Naive thymus-derived CD8-positive, alpha-beta T cell (primary cell): Measurements from ENCODE around the gene CUX1. TPM values are rescaled to one million over a fixed set of nuclear protein-coding genes. Genes with fewer than 3 reads are reported as not detected.
"Not testable (repeated sequence)": the region's sequence is repeated elsewhere in the genome, so short reads cannot be mapped to it uniquely, and the experiment has no call there.

Source experiments
- ATAC-seq, 2 donors: fragments of 150-1000 bp; cut with Tn5 transposase in 1 of 2; sonication (Bioruptor Pico), chemical (Tn5 transposase) in 1 of 2; 1 replicate in 1 of 2; 2 replicates in 1 of 2; pipeline ENCODE4 v1.10.0; 2021; ENCODE audit warnings: mild to moderate bottlenecking in 2 of 2, moderate library complexity in 2 of 2
- POLR2A ChIA-PET: fragments of 350-600 bp; sonication (Branson Sonifier 250); formaldehyde crosslinking; loops from one replicate; lab custom pipeline; 2021; ENCODE audit warnings: antibody characterized with exemption; lab: Charles Lee
- DNase-seq, 10 donors: peaks; one replicate each; pipeline versions ENCODE4 v3.0.0 to v3.0.0-alpha.2; 2020 to 2022
- H3K27ac Mint-ChIP-seq, 10 donors: one replicate each; pipeline ENCODE4 v1.8.0; 2020 to 2022; ENCODE audit warnings: mild to moderate bottlenecking in 10 of 10, mixed read lengths in 10 of 10, moderate library complexity in 4 of 10, inconsistent platforms in 1 of 10
- H3K27me3 Mint-ChIP-seq, 5 donors: one replicate each; pipeline ENCODE4 v1.8.0; 2021 to 2022; ENCODE audit warnings: mixed read lengths in 5 of 5
- H3K36me3 Mint-ChIP-seq, 3 donors: one replicate each; pipeline ENCODE4 v1.8.0; 2020 to 2022; ENCODE audit warnings: mixed read lengths in 3 of 3, mild to moderate bottlenecking in 2 of 3, inconsistent platforms in 1 of 3
- H3K4me1 Mint-ChIP-seq, 4 donors: one replicate each; pipeline ENCODE4 v1.8.0; 2021 to 2022; ENCODE audit warnings: mixed read lengths in 4 of 4
- H3K4me3 Mint-ChIP-seq, 10 donors: one replicate each; pipeline ENCODE4 v1.8.0; 2020 to 2022; ENCODE audit warnings: mild to moderate bottlenecking in 10 of 10, mixed read lengths in 10 of 10, moderate library complexity in 6 of 10, inconsistent platforms in 1 of 10
- H3K9me3 Mint-ChIP-seq, 9 donors: one replicate each; pipeline ENCODE4 v1.8.0; 2020 to 2022; ENCODE audit warnings: mixed read lengths in 9 of 9, mild to moderate bottlenecking in 3 of 9, inconsistent platforms in 1 of 9, moderate library complexity in 1 of 9
- polyA plus RNA-seq, 3 donors: library from polyadenylated mRNA; unstranded; fragments of 300-500 nt; fragmentation: Illumina TruSeq; gene quantifications; one replicate each; pipeline ENCODE4 v1.2.3, GENCODE V29; 2021
- total RNA-seq, 8 experiments: library from RNA in 2 of 8; stranded (reverse) in 2 of 8; gene quantifications; one replicate each; pipeline ENCODE4 v1.2.3 and lab custom pipeline; 2021 to 2026

The CUX1 gene
- total and polyA plus RNA-seq, 5 experiments from 2014 or later = 10.3 to 66.2 (median 24.1) TPM

DNA sequence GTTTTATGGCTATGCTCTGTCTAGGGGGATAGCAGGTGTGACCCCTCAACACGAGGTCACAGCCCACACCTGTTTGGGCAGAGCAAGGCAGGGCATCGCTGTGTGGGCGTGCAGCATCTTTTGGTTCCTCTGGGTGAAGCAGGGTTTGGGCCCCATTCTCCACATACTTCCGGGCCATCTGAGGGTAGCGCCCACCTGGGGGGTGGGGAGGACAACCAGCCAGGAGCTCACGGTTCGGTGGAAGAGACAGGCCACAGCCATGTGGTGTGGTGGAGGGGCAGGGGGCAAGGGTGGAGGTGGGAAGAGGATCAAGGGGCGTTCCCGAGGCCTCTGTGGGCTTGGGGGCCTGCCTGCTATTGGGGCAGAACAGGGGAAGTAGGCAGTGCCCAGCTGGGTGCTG is 471.6 kb downstream of the CUX1 start:
- H3K27ac Mint-ChIP-seq = peak overlapping the region in 2 of 10 donors; percentile 6 to 68

DNA sequence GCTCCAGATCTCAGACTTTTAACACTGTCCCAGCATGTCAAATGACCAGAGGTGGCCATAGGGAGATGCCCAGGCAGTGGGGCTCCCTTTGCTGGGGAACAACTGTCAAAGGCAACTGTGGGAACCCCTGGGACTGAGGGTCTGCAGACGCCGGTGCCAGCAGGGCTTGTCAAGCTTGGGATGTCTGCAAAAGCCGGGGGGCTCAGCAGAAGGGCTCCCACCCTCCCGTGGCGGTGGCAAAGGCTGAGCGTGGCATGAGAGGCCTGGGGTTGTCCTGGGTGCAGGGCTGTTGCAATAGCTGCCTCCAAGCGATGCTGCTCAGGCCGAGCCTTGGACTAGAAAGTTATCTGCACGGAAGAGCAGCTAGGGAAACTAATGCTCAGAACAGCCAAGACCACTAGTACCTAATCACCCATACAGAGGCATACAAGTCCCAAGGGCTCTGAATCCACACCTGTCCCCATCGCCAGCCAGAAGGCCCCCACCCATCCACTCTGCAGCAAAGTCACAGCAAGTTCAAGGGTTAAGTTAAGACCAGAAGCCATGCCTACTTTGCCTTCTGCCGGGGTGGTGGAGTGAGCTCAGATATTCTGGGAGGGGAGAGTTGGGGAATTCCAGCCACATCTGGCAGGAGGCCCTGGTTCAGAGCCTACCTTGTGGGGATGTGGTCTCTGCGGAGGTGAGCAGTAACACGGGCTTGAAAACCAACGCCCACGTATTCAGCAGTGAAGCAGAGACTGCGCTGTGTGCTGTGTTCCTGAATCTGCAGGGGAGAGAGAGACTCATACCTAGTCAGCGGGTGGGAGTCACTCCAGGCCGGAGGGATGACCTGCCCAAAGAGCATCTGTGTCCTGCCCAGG is 473.9 kb downstream of the CUX1 start:
- Mint-ChIP-seq H3K27me3 (peaks cover 0 to 4% (median 0%) of the 10 kb centered on the region in 5 donors), H3K9me3 (no peaks in the 10 kb centered on the region), H3K4me3 (peak overlapping the region in 9 of 10 donors; percentile 25 to 71 (median 54)), H3K27ac (peak overlapping the region in 5 of 10 donors; percentile 11 to 86 (median 14)), H3K36me3 (no peaks in the 10 kb centered on the region), H3K4me1 (peaks cover 12 to 43% (median 29%) of the 10 kb centered on the region in 4 donors)
- ATAC-seq (peak; percentile 49 to 82), DNase-seq (peak in 6 of 10 donors; percentile 26 to 54 (median 49))
- POLR2A ChIA-PET = interaction anchor here (0.6 to 0.9 kb wide), 3 partner anchors 42 to 174 kb away, joined by 3 to 6 read pairs (median 3); no protein-coding TSS in a partner anchor

More for the DNA sequence above, 471.6 kb downstream of the CUX1 start:
- no peaks in the 10 kb centered on the region for H3K36me3 Mint-ChIP-seq
- POLR2A ChIA-PET = interaction anchor here (1.1 kb wide), 1 partner anchor 8 kb away, joined by 3 read pairs; no protein-coding TSS in a partner anchor
- no peaks in the 10 kb centered on the region for H3K9me3 Mint-ChIP-seq
- DNase-seq = no peak
- peaks cover 24 to 55% (median 43%) of the 10 kb centered on the region in 4 donors for H3K4me1 Mint-ChIP-seq
- peak overlapping the region in 8 of 10 donors; percentile 14 to 78 (median 67) for H3K4me3 Mint-ChIP-seq
- peaks cover 0 to 4% (median 0%) of the 10 kb centered on the region in 5 donors for H3K27me3 Mint-ChIP-seq
- no peak for ATAC-seq

DNA sequence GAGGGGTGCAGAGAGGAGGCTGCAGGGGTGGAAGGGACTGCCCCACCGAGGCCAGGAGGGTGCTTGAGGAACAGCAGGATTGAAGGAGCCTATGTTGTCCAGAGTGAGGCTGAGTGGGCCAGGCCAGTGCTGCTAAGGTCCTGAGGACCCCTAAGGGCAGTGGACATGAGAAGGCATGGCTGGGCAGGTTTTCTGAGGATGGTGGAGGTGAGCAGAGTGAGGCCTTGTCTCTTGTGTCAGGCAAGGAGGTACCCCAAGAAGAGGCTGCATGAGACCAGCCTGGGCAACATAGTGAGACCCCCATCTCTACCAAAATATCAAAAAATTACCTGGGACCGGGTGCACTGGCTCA is 474.5 kb downstream of the CUX1 start:
- H3K27ac Mint-ChIP-seq = peak overlapping the region in 4 of 10 donors; percentile 11 to 86 (median 32)
- no peaks in the 10 kb centered on the region for H3K36me3 Mint-ChIP-seq
- H3K4me3 Mint-ChIP-seq = peak overlapping the region in 9 of 10 donors; percentile 25 to 71 (median 54)

DNA sequence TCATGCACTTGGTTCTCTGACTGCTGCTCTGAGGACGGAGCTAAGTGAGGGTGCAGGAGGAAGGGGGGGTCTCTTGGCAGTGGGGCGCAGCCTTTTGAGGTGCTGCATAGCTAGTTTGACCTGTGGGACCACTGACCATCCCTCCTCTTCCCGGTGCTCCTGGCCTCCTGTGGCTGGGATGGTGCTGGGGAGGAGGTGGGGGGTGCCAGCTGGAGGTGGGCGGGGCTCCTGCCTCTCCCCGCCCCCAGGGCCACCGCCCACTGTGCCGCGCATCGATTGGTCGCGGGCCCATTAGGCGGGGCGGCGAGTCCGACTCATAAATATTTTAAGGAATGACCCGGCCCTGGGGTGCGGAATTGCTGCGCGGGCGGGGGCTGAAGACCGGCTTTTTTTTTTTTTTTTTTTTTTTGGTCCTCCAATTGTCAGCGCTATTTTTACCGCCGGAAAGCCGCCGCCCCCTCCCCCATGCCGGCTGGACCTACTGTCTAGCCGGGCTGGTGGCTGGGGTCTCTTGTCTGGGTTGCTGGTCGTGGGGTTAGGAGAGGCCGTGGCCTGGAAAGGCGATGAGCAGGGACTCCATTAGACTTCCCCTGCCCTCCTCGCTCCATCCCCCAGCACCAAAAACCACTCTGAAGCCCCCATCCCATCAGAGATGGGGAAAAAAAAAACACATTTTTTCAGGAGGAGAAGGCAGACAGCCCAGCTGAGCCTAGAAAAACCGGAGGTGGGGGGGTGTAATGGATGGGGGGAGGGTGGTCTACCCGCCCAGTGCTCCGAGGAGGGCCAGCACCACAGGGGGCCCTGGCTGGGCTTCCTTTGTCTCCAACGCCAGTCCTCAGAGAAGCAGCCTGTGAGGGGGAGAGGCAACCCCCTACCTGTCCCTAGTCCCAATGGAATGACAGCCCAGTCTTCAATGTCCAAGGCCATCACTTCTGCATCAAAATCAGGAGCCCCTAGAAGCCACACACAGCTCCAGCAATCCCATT is 475.7 kb downstream of the CUX1 start:
- Mint-ChIP-seq H3K36me3 (no peaks in the 10 kb centered on the region), H3K9me3 (no peaks in the 10 kb centered on the region), H3K4me1 (peaks cover 12 to 43% (median 29%) of the 10 kb centered on the region in 4 donors), H3K4me3 (peak overlapping the region in 1 of 10 donors; percentile 4), H3K27ac (no peak overlapping the region), H3K27me3 (peaks cover 0 to 4% (median 0%) of the 10 kb centered on the region in 5 donors)
- DNase-seq (no peak), ATAC-seq (no peak)
- POLR2A ChIA-PET = no interaction called here

More for the DNA sequence above, 474.5 kb downstream of the CUX1 start:
- Mint-ChIP-seq H3K4me1 (peaks cover 12 to 43% (median 29%) of the 10 kb centered on the region in 4 donors), H3K9me3 (no peaks in the 10 kb centered on the region), H3K27me3 (peaks cover 0 to 4% (median 0%) of the 10 kb centered on the region in 5 donors)
- DNase-seq (no peak), ATAC-seq (no peak)
- POLR2A ChIA-PET = interaction anchor here (0.7 kb wide), 1 partner anchor 13 kb away, joined by 3 read pairs; no protein-coding TSS in a partner anchor

DNA sequence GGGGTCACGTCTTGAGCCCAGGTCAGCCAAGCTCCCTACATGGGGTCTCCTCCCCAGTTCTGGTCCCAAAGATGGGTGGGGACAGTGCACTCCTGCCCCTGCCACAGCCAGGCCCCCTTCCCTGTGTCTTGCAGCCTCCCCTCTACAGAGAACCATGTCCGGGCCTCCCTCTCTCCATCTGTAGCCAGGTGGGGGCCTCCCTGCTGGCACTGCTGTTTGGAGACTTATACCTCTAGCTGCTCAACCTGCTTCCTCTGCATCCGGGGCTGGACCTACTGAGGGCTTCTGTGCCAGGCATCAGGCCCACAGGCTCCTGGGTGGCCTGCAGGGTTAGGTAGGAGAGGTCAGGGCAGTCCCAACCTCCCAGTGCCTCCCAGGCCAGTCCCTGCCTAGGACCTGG is 477.2 kb downstream of the CUX1 start:
- Mint-ChIP-seq H3K27me3 (peaks cover 0 to 4% (median 0%) of the 10 kb centered on the region in 5 donors), H3K36me3 (no peaks in the 10 kb centered on the region), H3K4me1 (peaks cover 8 to 29% (median 16%) of the 10 kb centered on the region in 4 donors), H3K4me3 (no peak overlapping the region), H3K9me3 (no peaks in the 10 kb centered on the region), H3K27ac (peak overlapping the region in 1 of 10 donors; percentile 51)
- DNase-seq (no peak), ATAC-seq (no peak)
- POLR2A ChIA-PET = no interaction called here

DNA sequence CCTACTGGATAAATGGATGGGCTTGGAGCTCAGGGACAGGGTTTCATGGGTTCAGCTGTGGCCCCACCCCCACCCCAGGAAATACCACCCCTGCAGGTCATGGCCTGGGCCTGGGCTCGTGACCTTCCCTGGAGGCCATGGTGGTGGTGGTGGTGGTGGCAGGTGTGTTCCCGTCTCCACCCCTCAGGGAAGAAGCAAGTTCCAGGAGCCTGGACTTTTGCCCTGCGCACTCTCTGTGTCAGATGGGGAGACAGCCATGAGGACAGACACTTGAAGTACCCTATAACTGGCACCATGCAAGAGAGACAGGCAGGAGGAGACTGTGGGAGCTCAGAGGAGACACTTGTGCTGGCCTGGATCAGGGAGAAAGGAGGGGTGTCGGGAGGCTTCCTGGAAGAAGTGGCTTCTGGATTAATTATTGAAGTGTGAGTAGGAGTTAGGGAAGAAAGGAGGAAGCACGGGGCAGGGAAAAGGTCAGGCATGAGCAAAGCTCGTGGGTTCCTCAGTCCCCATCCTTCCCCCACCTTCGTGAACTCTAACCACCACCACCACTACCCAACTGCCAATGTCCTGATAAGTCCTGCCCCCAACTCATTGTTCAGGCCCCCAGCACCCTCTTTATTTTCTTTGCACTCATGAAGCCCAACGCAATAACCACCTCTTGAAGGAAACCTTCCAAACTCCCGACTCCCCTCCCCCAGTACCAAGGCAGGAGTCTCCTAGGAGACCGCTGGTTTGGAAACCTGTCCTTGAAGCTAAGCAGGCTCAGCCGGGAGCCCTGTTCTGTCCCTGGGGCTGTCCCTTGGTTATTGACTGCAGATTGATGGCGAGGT is 478.1 kb downstream of the CUX1 start:
- Mint-ChIP-seq H3K4me1 (peaks cover 7 to 23% (median 14%) of the 10 kb centered on the region in 4 donors), H3K27ac (peak overlapping the region in 3 of 10 donors; percentile 8 to 81 (median 51)), H3K4me3 (no peak overlapping the region), H3K27me3 (peaks cover 0 to 4% (median 0%) of the 10 kb centered on the region in 5 donors), H3K9me3 (no peaks in the 10 kb centered on the region), H3K36me3 (no peaks in the 10 kb centered on the region)
- POLR2A ChIA-PET = no interaction called here
- DNase-seq (no peak), ATAC-seq (no peak)

DNA sequence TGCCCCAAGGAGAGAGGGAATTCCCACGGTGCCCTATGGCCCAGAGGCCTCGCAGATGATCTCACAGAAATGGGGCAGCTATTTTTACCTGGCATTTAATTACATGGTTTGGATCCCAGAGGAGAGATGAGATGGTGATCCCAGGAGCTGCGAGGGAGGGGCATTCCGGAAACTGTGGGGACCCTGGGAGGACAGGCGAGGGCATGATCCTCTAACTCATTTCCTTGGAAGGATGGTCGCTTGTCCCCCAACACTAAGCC is 478.7 kb downstream of the CUX1 start:
- no peak for ATAC-seq
- H3K9me3 Mint-ChIP-seq = no peaks in the 10 kb centered on the region
- H3K36me3 Mint-ChIP-seq = no peaks in the 10 kb centered on the region
- H3K4me3 Mint-ChIP-seq = no peak overlapping the region
- H3K27me3 Mint-ChIP-seq = peaks cover 0 to 4% (median 0%) of the 10 kb centered on the region in 5 donors
- DNase-seq = no peak
- POLR2A ChIA-PET = no interaction called here
- peaks cover 7 to 19% (median 11%) of the 10 kb centered on the region in 4 donors for H3K4me1 Mint-ChIP-seq
- no peak overlapping the region for H3K27ac Mint-ChIP-seq

DNA sequence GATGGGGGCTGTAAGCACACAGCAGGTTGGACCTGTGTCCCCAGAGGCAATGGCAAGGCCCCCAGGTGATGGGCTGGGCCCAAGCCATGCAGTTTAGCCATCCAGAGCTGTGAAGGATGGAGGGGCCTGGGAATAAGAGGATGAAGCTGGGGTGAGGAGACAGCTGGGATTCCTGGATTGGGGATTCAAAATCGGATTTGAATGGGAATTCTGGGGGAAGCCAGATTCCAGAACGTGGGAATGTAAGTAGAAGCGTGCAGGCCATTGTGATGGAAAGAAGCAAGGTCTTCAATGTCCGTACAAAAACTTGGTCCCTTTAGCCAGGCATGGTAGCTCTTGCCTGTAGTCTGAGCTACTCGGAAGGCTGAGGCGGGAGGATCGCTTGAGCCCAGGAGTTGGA is 479.1 kb downstream of the CUX1 start:
- Mint-ChIP-seq H3K4me1 (peaks cover 4 to 15% (median 7%) of the 10 kb centered on the region in 4 donors), H3K9me3 (no peaks in the 10 kb centered on the region), H3K4me3 (no peak overlapping the region), H3K27me3 (peaks cover 0 to 3% (median 0%) of the 10 kb centered on the region in 5 donors), H3K36me3 (no peaks in the 10 kb centered on the region), H3K27ac (no peak overlapping the region)
- ATAC-seq = no peak
- DNase-seq = no peak
- POLR2A ChIA-PET = no interaction called here

DNA sequence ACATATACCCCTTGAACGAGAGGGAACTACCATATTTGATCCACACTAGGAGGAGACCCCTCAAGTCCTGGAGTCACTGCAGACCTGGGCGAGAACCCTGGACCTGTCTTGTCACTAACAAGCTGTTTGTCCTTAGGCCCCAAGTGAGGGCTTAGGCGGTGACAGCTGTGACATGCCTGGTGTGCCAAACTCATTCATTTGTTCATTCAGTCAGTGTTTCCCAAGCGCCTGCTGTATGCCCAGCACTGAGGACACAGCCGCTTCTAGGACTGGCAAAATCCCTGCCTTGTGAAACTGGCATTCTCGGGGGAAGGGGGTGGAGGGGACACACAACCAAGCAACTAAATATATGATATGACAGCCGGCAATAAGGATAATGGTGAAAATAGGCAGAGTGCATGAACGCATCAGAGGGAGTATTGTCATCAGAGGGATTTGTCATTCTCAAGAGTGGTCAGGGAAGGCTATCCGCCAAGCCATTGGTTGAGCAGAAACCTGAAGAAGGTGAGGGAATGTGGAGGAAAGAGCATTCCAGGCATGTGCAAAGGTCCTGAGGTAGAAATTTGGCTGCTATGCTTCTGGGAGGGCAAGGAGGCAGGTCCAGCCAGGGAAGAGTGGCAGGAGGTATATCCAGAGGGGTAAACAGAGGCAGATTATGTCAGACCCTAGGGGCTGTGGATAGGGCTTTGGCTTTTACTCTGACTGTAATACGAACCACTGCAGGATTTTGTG is 480.2 kb downstream of the CUX1 start:
- Mint-ChIP-seq H3K27ac (no peak overlapping the region), H3K4me1 (peaks cover 0 to 12% (median 0%) of the 10 kb centered on the region in 4 donors), H3K27me3 (peaks cover 0 to 2% (median 0%) of the 10 kb centered on the region in 5 donors), H3K36me3 (no peaks in the 10 kb centered on the region), H3K9me3 (no peaks in the 10 kb centered on the region), H3K4me3 (no peak overlapping the region)
- POLR2A ChIA-PET = no interaction called here
- DNase-seq (no peak), ATAC-seq (no peak)

DNA sequence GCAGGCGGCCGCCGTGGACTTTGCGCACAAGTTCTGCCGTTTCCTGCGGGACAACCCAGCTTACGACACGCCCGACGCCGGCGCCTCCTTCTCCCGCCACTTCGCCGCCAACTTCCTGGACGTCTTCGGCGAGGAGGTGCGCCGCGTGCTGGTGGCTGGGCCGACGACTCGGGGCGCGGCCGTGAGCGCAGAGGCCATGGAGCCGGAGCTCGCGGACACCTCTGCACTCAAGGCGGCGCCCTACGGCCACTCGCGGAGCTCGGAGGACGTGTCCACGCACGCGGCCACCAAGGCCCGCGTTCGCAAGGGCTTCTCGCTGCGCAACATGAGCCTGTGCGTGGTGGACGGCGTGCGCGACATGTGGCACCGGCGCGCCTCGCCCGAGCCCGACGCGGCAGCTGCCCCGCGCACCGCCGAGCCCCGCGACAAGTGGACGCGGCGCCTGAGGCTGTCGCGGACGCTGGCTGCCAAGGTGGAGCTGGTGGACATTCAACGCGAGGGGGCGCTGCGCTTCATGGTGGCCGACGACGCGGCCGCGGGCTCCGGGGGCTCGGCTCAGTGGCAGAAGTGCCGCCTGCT is 483.3 kb downstream of the CUX1 start:
- ATAC-seq = no peak
- H3K27me3 Mint-ChIP-seq = no peaks in the 10 kb centered on the region
- POLR2A ChIA-PET = no interaction called here

DNA sequence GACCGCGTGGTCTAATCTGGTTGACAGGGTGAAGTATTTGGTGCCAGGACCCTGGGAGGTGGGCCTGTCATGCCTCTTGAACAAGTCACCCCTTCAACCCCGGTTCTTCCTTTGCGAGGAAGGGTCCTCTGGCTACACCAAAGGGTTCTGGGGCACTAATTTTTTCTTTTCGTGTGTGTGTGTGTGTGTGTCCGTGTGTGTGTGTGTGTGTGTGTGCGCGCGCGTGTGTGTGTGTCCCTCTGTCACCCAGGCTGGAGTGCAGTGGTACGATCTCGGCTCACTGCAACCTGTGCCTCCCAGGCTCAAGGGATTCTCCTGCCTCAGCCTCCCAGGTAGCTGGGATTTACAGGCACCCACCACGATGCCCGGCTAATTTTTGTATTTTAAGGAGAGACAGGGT is 483.9 kb downstream of the CUX1 start:
- ATAC-seq, DNase-seq, H3K27ac Mint-ChIP-seq, H3K36me3 Mint-ChIP-seq, H3K4me3 Mint-ChIP-seq, H3K27me3 Mint-ChIP-seq, POLR2A ChIA-PET, H3K9me3 Mint-ChIP-seq: not testable (repeated sequence)
- H3K4me1 Mint-ChIP-seq = peaks cover 0 to 26% (median under 1%) of the 10 kb centered on the region in 4 donors

More for the DNA sequence above, 483.3 kb downstream of the CUX1 start:
- no peak for DNase-seq
- Mint-ChIP-seq H3K4me3 (no peak overlapping the region), H3K27ac (no peak overlapping the region), H3K9me3 (no peaks in the 10 kb centered on the region), H3K36me3 (no peaks in the 10 kb centered on the region), H3K4me1 (peaks cover 0 to 21% (median under 1%) of the 10 kb centered on the region in 4 donors)
